Measurements from ENCODE around the gene AURKB.

GRCh38 chr17:8255499-8255898, 45.1 kb upstream of the AURKB start:
- TF ChIP-seq CTCF (IDR thresholded peaks at IDR 0.05 in 2 of 3, conservative IDR thresholded peaks at IDR 0.05 in 1 of 3; ENCODE audit: borderline replicate concordance in 1 of 3, insufficient read depth in 1 of 3, low read depth in 2 of 3, low read length in 2 of 3) (peak in 2 of 3 experiments; percentile 12 to 27; a peak in 1 of 6 replicates), RAD21 (IDR thresholded peaks at IDR 0.05; ENCODE audit: low read depth) (no peak), MAX (IDR thresholded peaks at IDR 0.05) (no peak), ZNF274 (IDR thresholded peaks at IDR 0.05; ENCODE audit: low read depth, low read length) (no peak), EZH2 (IDR thresholded peaks at IDR 0.05) (no peak)
